Activated CD8-positive, alpha-beta memory T cell treated with anti-CD3 and anti-CD28 coated beads, Interleukin-2, amount 10 ng/mL, durations not matched to agents 7 days and 5 days (primary cell): ENCODE results near the gene OSBPL9. TPM values are rescaled to one million over a fixed set of nuclear protein-coding genes. Genes with fewer than 3 reads are reported as not detected.
"Not testable (repeated sequence)": the region's sequence is repeated elsewhere in the genome, so short reads cannot be mapped to it uniquely, and the experiment has no call there.

Experiments
- ATAC-seq: fragments of 150-1000 bp; cut with Tn5 transposase; one replicate; pipeline ENCODE4 v1.10.0; 2021; ENCODE audit warnings: moderate library complexity
- CTCF ChIA-PET: fragments of 350-600 bp; sonication (Branson Sonifier 250); formaldehyde crosslinking; loops from one replicate; lab custom pipeline; 2021; ENCODE audit warnings: antibody characterized with exemption; lab: Charles Lee
- DNase-seq: peaks from one replicate; pipeline ENCODE4 v3.0.0-alpha.2; 2020
- H3K27ac Mint-ChIP-seq: one replicate; pipeline ENCODE4 v1.8.0; 2021; ENCODE audit warnings: mild to moderate bottlenecking, mixed read lengths
- H3K27me3 Mint-ChIP-seq: one replicate; pipeline ENCODE4 v1.8.0; 2021; ENCODE audit warnings: mixed read lengths
- H3K36me3 Mint-ChIP-seq: one replicate; pipeline ENCODE4 v1.8.0; 2021; ENCODE audit warnings: mild to moderate bottlenecking, mixed read lengths
- H3K4me1 Mint-ChIP-seq: one replicate; pipeline ENCODE4 v1.8.0; 2021; ENCODE audit warnings: mixed read lengths
- H3K4me3 Mint-ChIP-seq: one replicate; pipeline ENCODE4 v1.8.0; 2021; ENCODE audit warnings: mild to moderate bottlenecking, moderate library complexity, mixed read lengths
- H3K9me3 Mint-ChIP-seq: one replicate; pipeline ENCODE4 v1.8.0; 2022; ENCODE audit warnings: low read depth, mixed read lengths
- total RNA-seq, 2 experiments: library from RNA; stranded (reverse); gene quantifications; one replicate each; pipeline ENCODE4 v1.2.3, GENCODE V29; 2021

Gene OSBPL9
- total RNA-seq, 2 experiments from 2014 or later, result 46.5 to 48.5 TPM

DNA sequence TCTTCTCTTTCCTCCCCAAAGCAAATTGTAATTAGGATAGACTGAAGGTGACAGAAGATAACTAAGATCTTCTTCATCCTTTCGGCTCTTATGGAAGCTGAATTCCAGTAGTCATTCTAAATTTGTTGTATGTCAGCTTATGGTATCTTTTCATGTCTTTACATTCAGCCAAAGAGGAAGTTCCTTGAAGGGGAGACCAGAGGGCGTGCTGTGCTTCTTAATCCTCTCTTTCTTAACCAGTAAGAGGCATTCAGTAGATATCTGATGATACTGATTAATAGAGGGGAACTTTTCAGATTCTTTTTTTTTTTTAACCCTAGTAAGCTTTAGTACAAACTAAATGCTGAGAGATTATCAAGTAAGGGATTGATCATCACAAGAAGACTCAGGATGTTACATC lies 102.3 kb downstream of the OSBPL9 start:
- no peak overlapping the region for H3K4me3 Mint-ChIP-seq
- CTCF ChIA-PET, result interaction anchor here (1.0 kb wide), 1 partner anchor 31 kb away, joined by 3 read pairs; no protein-coding TSS in a partner anchor

GRCh38 chr1:51724797-51725196 lies 107.9 kb downstream of the OSBPL9 start:
- DNase-seq (no peak), ATAC-seq (no peak)
- Mint-ChIP-seq H3K27me3 (no peaks in the 10 kb centered on the region), H3K4me1 (peaks cover 17% of the 10 kb centered on the region), H3K27ac (no peak overlapping the region), H3K9me3 (no peaks in the 10 kb centered on the region), H3K4me3 (no peak overlapping the region), H3K36me3 (no peaks in the 10 kb centered on the region)
- CTCF ChIA-PET, result interaction anchor here (0.6 to 0.7 kb wide), 2 partner anchors 44 to 709 kb away, joined by 3 read pairs; no protein-coding TSS in a partner anchor

More for the DNA sequence above, 102.3 kb downstream of the OSBPL9 start:
- no peaks in the 10 kb centered on the region for H3K27me3 Mint-ChIP-seq
- peaks cover 5% of the 10 kb centered on the region for H3K36me3 Mint-ChIP-seq
- ATAC-seq (no peak), DNase-seq (no peak)
- no peaks in the 10 kb centered on the region for H3K9me3 Mint-ChIP-seq
- no peak overlapping the region for H3K27ac Mint-ChIP-seq
- peaks cover 3% of the 10 kb centered on the region for H3K4me1 Mint-ChIP-seq

DNA sequence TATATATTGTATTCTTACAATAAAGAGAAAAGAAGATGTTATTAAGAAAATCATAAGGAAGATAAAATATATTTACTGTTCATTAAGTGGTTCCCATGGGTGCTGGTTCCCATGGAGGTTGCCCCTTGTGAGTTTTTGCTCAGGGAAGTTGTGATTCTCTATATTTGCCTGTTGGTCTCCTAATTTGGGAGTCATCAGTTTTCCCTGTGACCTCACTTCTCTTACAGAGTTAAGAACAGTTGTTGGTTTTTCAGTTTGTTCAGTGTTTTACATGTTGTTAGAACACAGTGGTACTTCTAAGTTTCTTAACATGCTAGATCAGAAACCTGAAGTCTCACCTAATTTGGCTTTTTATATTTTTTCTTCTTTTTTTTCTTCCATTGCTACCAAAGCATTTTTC lies 109.2 kb downstream of the OSBPL9 start:
- no peak overlapping the region for H3K27ac Mint-ChIP-seq

DNA sequence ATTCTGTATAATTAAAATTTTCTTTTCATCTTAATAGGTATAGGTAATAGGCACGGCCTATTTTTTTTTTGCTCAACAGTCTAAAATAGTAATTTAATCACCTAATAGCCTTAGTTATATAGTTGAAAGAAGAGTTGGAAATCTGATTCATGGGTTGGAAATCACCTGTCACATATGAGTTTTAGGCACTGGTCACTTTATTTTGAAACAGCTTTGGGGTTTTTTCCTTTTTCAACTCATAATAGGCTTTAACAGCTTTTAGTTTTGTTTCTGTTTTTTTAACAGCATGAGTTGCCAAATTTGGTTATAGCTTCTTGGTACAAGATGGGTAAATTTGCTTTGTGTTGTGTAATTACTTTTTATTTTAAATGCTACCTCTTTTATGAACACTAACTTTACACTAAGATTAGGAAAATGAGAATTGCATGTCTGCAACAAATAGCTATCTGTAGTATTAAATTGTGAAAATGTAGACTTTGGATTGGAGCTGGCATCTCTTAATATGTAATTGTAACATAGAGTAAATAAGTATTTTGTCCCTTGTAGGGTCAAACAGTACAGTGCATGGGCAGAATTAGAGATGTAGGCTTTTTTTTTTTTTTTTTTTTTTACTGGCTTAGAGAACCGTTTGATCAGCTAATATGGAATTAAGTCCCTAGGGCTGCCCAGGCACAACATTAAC lies 109.8 kb downstream of the OSBPL9 start:
- no peak overlapping the region for H3K27ac Mint-ChIP-seq

More for the DNA sequence above, 109.2 kb downstream of the OSBPL9 start:
- ATAC-seq (no peak), DNase-seq (no peak)
- H3K4me3 Mint-ChIP-seq, result no peak overlapping the region
- CTCF ChIA-PET, result no interaction called here
- peaks cover 25% of the 10 kb centered on the region for H3K4me1 Mint-ChIP-seq
- H3K36me3 Mint-ChIP-seq, result no peaks in the 10 kb centered on the region
- H3K27me3 Mint-ChIP-seq, result no peaks in the 10 kb centered on the region
- no peaks in the 10 kb centered on the region for H3K9me3 Mint-ChIP-seq

GRCh38 chr1:51727366-51727765 lies 110.5 kb downstream of the OSBPL9 start:
- DNase-seq, result no peak
- Mint-ChIP-seq H3K4me1 (peaks cover 28% of the 10 kb centered on the region), H3K4me3 (no peak overlapping the region), H3K36me3 (no peaks in the 10 kb centered on the region), H3K27ac (no peak overlapping the region), H3K9me3 (no peaks in the 10 kb centered on the region), H3K27me3 (no peaks in the 10 kb centered on the region)
- no peak for ATAC-seq
- CTCF ChIA-PET, result no interaction called here

More for the DNA sequence above, 109.8 kb downstream of the OSBPL9 start:
- CTCF ChIA-PET, result no interaction called here
- Mint-ChIP-seq H3K4me1 (peaks cover 26% of the 10 kb centered on the region), H3K4me3 (no peak overlapping the region), H3K9me3 (no peaks in the 10 kb centered on the region), H3K27me3 (no peaks in the 10 kb centered on the region), H3K36me3 (no peaks in the 10 kb centered on the region)
- DNase-seq (no peak), ATAC-seq (no peak)

DNA sequence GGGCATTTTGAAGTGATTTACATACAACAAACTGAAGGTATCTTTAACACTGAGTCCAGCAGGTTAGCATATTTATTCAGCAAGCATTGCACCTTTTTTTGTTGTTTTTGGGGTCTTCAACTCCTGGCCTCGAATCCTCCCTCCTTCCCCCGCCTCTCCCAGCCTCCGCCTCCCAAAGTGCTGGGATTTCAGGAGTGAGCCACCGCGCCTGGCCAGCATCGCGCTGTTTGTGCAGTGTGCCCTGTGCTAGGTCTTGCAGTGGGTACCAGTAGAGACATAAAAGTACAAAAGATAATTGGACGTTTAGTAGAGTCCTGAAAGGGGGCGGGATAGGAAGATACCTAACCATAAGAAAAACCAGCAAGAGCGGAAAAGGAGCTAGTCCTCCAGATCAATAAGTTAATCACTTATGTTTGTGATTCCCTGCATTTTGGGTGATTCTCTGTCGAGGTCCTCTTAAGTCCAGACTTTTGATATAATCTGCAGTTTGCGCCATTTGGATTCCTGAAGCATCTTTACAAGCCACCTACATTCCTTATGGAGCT lies 111.8 kb downstream of the OSBPL9 start:
- peak overlapping the region; percentile 89 for H3K27ac Mint-ChIP-seq
- no peak for ATAC-seq
- no peaks in the 10 kb centered on the region for H3K36me3 Mint-ChIP-seq
- peaks cover 33% of the 10 kb centered on the region for H3K4me1 Mint-ChIP-seq
- peak overlapping the region; percentile 82 for H3K4me3 Mint-ChIP-seq
- CTCF ChIA-PET, result interaction anchor here (0.8 to 0.9 kb wide), 2 partner anchors 40 to 54 kb away, joined by 3 read pairs; no protein-coding TSS in a partner anchor
- no peaks in the 10 kb centered on the region for H3K9me3 Mint-ChIP-seq
- DNase-seq, result no peak
- H3K27me3 Mint-ChIP-seq, result no peaks in the 10 kb centered on the region

DNA sequence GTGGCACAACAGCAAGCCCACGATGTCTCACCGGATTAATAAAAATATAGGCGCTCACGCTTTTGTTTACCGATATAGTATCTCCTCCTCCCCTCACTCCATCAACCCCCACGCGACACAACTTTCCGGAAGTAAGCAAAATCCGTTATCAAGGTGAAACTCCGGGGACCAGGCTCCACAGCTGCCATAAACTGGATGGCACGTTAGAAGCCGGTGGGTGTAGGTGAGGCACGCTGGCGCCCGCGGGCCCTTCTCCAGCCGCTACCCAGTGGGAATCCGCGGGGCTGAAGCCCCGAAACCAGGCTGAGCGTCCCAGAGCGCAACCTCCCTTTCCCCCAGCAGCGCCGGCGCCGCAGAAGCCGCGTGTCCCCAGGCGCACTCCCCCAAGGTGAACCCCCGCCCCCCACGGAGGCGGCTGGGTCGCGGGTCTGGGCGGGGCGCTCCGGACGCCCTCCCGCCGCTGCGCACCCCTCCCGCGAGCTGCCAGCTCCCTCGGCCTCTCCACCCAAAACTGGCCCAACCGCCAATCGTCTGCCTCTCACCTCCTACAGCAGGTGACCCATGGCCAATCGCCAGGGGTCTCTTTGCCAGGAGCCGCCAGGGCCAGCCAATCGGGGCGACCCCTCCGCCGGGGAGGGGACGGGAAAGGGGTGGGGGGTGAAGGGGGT lies 112.4 kb downstream of the OSBPL9 start:
- CTCF ChIA-PET, result interaction anchor here (0.8 to 0.9 kb wide), 2 partner anchors 40 to 53 kb away, joined by 3 read pairs; no protein-coding TSS in a partner anchor
- peak overlapping the region; percentile 82 for H3K4me3 Mint-ChIP-seq

GRCh38 chr1:51729824-51730301 lies 113.0 kb downstream of the OSBPL9 start:
- Mint-ChIP-seq H3K36me3 (no peaks in the 10 kb centered on the region), H3K4me1 (peaks cover 36% of the 10 kb centered on the region), H3K27ac (peak overlapping the region; percentile 89), H3K9me3 (no peaks in the 10 kb centered on the region), H3K27me3 (no peaks in the 10 kb centered on the region), H3K4me3 (peak overlapping the region; percentile 82)
- CTCF ChIA-PET, result interaction anchor here (0.9 to 2.5 kb wide), 2 partner anchors 38 to 39 kb away, joined by 3 to 14 read pairs; no protein-coding TSS in a partner anchor
- peak; percentile 29 for ATAC-seq
- no peak for DNase-seq

More for the DNA sequence above, 112.4 kb downstream of the OSBPL9 start:
- Mint-ChIP-seq H3K36me3 (no peaks in the 10 kb centered on the region), H3K27ac (peak overlapping the region; percentile 89), H3K9me3 (no peaks in the 10 kb centered on the region), H3K4me1 (peaks cover 33% of the 10 kb centered on the region), H3K27me3 (no peaks in the 10 kb centered on the region)
- peak; percentile 98 for DNase-seq
- ATAC-seq, result peak; percentile 98

DNA sequence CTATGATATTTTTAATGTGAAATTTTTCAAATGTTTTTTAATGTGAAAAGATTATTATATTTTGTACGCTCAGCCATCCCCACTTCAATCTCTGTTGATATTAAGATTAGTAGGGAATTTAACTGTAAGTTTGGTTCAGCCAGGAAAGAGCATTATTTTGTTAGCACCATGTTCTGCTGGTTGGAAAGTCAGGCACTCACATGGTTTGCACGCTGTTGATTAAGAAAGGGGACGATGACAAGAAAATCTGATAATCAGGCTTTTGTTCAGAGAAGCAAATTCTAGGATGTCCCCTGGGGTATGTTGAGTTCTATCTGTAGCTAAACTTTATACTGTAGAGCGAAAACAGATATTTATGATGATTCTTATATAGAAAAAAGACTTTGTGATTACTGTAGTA lies 115.1 kb downstream of the OSBPL9 start:
- H3K27ac Mint-ChIP-seq, result no peak overlapping the region
- CTCF ChIA-PET, result interaction anchor here (0.8 to 2.5 kb wide), 3 partner anchors 13 to 36 kb away, joined by 3 to 14 read pairs (median 3); no protein-coding TSS in a partner anchor
- H3K27me3 Mint-ChIP-seq, result no peaks in the 10 kb centered on the region
- ATAC-seq, result no peak
- no peak for DNase-seq
- no peak overlapping the region for H3K4me3 Mint-ChIP-seq
- H3K36me3 Mint-ChIP-seq, result no peaks in the 10 kb centered on the region
- H3K9me3 Mint-ChIP-seq, result no peaks in the 10 kb centered on the region
- peaks cover 51% of the 10 kb centered on the region for H3K4me1 Mint-ChIP-seq

DNA sequence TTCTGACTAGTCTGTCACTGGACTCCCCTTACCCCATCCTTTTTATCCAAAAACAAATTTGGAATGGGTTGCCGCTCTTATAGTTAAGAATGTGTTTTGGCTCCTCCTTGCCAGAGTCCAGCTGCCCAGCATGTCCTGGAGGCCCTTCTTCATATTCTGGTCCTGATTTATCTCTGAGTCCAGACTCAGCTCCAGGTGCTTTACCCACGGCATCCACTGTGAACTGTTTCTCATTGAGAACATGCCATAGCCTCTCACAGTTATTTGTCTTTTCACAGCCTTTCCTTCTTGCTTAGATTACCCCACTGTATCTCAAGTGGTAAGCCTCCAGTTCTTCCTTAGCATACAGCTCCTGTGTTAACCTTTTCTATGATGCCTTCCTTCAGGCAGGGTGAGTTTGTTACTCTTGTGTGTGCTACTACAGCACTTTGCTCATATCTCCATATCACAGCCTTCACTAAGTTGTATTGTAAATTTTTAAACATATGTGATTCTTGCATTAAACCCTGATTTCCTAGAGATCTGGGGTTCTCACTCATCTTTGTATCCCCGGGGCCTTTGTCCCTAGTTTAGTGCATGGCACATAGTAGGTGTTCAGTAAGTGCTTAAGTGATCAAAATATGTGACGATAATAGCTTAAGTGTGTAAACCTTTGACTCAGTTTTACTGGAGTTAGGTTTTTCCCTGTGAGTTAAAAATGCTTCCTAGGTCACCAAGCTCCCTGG lies 116.0 kb downstream of the OSBPL9 start:
- no peaks in the 10 kb centered on the region for H3K27me3 Mint-ChIP-seq
- no peak for ATAC-seq
- no peaks in the 10 kb centered on the region for H3K9me3 Mint-ChIP-seq
- no peak for DNase-seq
- H3K4me3 Mint-ChIP-seq, result no peak overlapping the region
- H3K27ac Mint-ChIP-seq, result no peak overlapping the region
- H3K4me1 Mint-ChIP-seq, result peaks cover 49% of the 10 kb centered on the region
- H3K36me3 Mint-ChIP-seq, result no peaks in the 10 kb centered on the region
- CTCF ChIA-PET, result interaction anchor here (1.5 kb wide), 1 partner anchor 35 kb away, joined by 3 read pairs; no protein-coding TSS in a partner anchor

- peaks cover 43% of the 10 kb centered on the region for H3K4me1 Mint-ChIP-seq
- ATAC-seq, H3K9me3 Mint-ChIP-seq, H3K27me3 Mint-ChIP-seq, H3K27ac Mint-ChIP-seq, H3K4me3 Mint-ChIP-seq, DNase-seq, H3K36me3 Mint-ChIP-seq: not testable (repeated sequence)
- CTCF ChIA-PET, result interaction anchor here (1.5 kb wide), 1 partner anchor 35 kb away, joined by 3 read pairs; no protein-coding TSS in a partner anchor
Measured at GRCh38 chr1:51733426-51733774, 116.5 kb downstream of the OSBPL9 start.

DNA sequence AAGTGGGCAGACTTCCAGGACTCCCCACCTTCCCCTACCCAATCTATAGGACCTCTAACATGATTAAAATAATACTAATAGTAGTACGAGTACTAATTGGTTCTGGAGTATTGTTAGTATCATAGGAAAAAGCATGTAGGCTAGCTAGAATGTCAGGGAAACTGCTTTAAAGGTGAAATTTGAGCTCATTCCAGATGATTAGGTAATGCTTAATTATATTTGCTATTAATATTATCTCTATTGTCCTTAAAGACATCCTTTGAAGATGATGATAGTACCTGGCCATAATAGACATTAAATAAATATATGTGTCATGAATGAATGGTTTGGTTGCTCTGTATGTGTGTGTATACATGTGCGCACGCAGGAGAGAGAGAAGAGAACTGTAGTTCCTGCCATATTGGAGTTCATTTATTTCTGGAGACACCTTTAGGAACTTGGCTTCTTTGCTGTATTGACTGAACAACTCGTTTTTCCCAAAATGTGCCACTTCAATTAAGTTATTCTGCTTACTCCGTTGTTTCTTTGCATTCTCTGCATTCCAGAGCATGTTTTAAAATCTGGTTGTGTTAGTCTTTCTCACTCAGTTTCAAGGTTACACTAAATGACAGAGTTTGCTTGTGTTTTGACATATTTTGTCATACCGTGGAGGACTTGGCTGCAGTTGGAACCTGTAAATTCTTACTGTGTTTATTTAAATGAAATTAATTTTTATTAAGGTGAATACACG lies 117.1 kb downstream of the OSBPL9 start:
- no peaks in the 10 kb centered on the region for H3K27me3 Mint-ChIP-seq
- CTCF ChIA-PET, result interaction anchor here (1.5 kb wide), 1 partner anchor 34 kb away, joined by 3 read pairs; no protein-coding TSS in a partner anchor
- H3K27ac Mint-ChIP-seq, result no peak overlapping the region
- no peak overlapping the region for H3K4me3 Mint-ChIP-seq
- peaks cover 38% of the 10 kb centered on the region for H3K4me1 Mint-ChIP-seq
- no peak for DNase-seq
- H3K9me3 Mint-ChIP-seq, result no peaks in the 10 kb centered on the region
- no peak for ATAC-seq
- H3K36me3 Mint-ChIP-seq, result peaks cover 1% of the 10 kb centered on the region
